SHP77 treated with DMSO at 0.1 percent for 48 hours (cell line): ENCODE data around the gene SCRT2.
"Not testable (repeated sequence)": the region's sequence is repeated elsewhere in the genome, so short reads cannot be mapped to it uniquely, and the experiment has no call there.

Source experiments
- DNase-seq: peaks from one replicate; lab custom pipeline; 2025; lab: John Stamatoyannopoulos, UW

Gene SCRT2

GRCh38 chr20:701401-702129 is 26.0 kb upstream of the SCRT2 start:
- no peak for DNase-seq

- DNase-seq, result no peak
Observed at GRCh38 chr20:699811-700338, 24.3 kb upstream of the SCRT2 start.

GRCh38 chr20:699342-699741 is 23.7 kb upstream of the SCRT2 start:
- DNase-seq, result no peak

GRCh38 chr20:698276-698675 is 22.7 kb upstream of the SCRT2 start:
- no peak for DNase-seq

- no peak for DNase-seq
Observed at GRCh38 chr20:697826-698225, 22.2 kb upstream of the SCRT2 start.

GRCh38 chr20:695165-695866 is 19.7 kb upstream of the SCRT2 start:
- DNase-seq, result no peak

- no peak for DNase-seq
Observed at GRCh38 chr20:694496-694895, 18.9 kb upstream of the SCRT2 start.

- DNase-seq, result not testable (repeated sequence)
Observed at GRCh38 chr20:693786-694185, 18.2 kb upstream of the SCRT2 start.

- no peak for DNase-seq
Observed at GRCh38 chr20:692044-692443, 16.4 kb upstream of the SCRT2 start.

GRCh38 chr20:689947-690346 is 14.3 kb upstream of the SCRT2 start:
- DNase-seq, result no peak

GRCh38 chr20:689348-689747 is 13.7 kb upstream of the SCRT2 start:
- DNase-seq, result no peak

- DNase-seq, result no peak
Observed at GRCh38 chr20:688809-689212, 13.2 kb upstream of the SCRT2 start.

- DNase-seq, result no peak
Observed at GRCh38 chr20:687468-688203, 12.0 kb upstream of the SCRT2 start.

GRCh38 chr20:684676-685319 is 9.2 kb upstream of the SCRT2 start:
- DNase-seq, result no peak

- DNase-seq, result no peak
Observed at GRCh38 chr20:682123-682522, 6.5 kb upstream of the SCRT2 start.

GRCh38 chr20:680638-681187 is 5.1 kb upstream of the SCRT2 start:
- DNase-seq, result no peak

- DNase-seq, result no peak
Observed at GRCh38 chr20:677957-678356, 2.4 kb upstream of the SCRT2 start.

- DNase-seq, result no peak
Observed at GRCh38 chr20:676967-677366, 1.4 kb upstream of the SCRT2 start.

GRCh38 chr20:676315-676937 is 824 bp upstream of the SCRT2 start:
- no peak for DNase-seq

- no peak for DNase-seq
Observed at GRCh38 chr20:675033-675452, 559 bp downstream of the SCRT2 start.

GRCh38 chr20:673603-674001 is 2.0 kb downstream of the SCRT2 start:
- no peak for DNase-seq
